ENCODE results near the gene PLXNA2. TPM values are rescaled to one million over a fixed set of nuclear protein-coding genes. Genes with fewer than 3 reads are reported as not detected.

PLXNA2 gene
- total RNA-seq, 2 experiments from 2014 or later = 0.23 TPM; not detected in 1

- no peaks in the 10 kb centered on the region for H4K20me1 ChIP-seq (ENCODE audit: insufficient read depth, low read length)
- no peak overlapping the region for H3K4me2 ChIP-seq (ENCODE audit: low read length)
- BruUV-seq (replicated peaks) = no TSS peak
- ChIA-PET POLR2A (no interaction called here), CTCF (ENCODE audit: unreplicated experiment) (no interaction called here)
- no peaks in the 10 kb centered on the region for H3K36me3 ChIP-seq (ENCODE audit: insufficient read depth, low read length)
- no peaks in the 10 kb centered on the region for H3K4me1 ChIP-seq (ENCODE audit: insufficient read depth, low read length, poor library complexity, severe bottlenecking)
- H3K79me2 ChIP-seq (ENCODE audit: insufficient read depth, low read depth, low read length) = no peaks in the 10 kb centered on the region
- H3K9me2 ChIP-seq (ENCODE audit: insufficient read depth, low read length) = no peaks in the 10 kb centered on the region
- intact Hi-C loops (cut with micrococcal nuclease; ENCODE audit: unreplicated experiment) = no loop called here
- no peak for DNase-seq (ENCODE audit: low spot score)
- H2AFZ ChIP-seq (ENCODE audit: low read length) = no peak overlapping the region
- H3K4me3 ChIP-seq (ENCODE audit: low read depth, low read length, poor library complexity, severe bottlenecking) = no peak overlapping the region
- no peak overlapping the region for H3K27ac ChIP-seq (ENCODE audit: low read depth, low read length, poor library complexity, severe bottlenecking)
- TF ChIP-seq CTCF (conservative IDR thresholded peaks at IDR 0.05; ENCODE audit: low read length) (no peak), EZH2phosphoT487 (IDR thresholded peaks at IDR 0.05; ENCODE audit: borderline replicate concordance, low read depth, low read length) (no peak)
- H3K9me3 ChIP-seq (ENCODE audit: low read length) = no peaks in the 10 kb centered on the region
Measured at GRCh38 chr1:208121813-208122364, 122.3 kb downstream of the PLXNA2 start.

- Histone ChIP-seq H2AFZ (ENCODE audit: low read length) (no peak overlapping the region), H3K27ac (ENCODE audit: low read depth, low read length, poor library complexity, severe bottlenecking) (no peak overlapping the region), H3K9me3 (ENCODE audit: low read length) (no peaks in the 10 kb centered on the region), H3K9me2 (ENCODE audit: insufficient read depth, low read length) (no peaks in the 10 kb centered on the region), H3K4me3 (ENCODE audit: low read depth, low read length, poor library complexity, severe bottlenecking) (no peak overlapping the region), H3K79me2 (ENCODE audit: insufficient read depth, low read depth, low read length) (no peaks in the 10 kb centered on the region), H4K20me1 (ENCODE audit: insufficient read depth, low read length) (no peaks in the 10 kb centered on the region), H3K4me1 (ENCODE audit: insufficient read depth, low read length, poor library complexity, severe bottlenecking) (no peaks in the 10 kb centered on the region), H3K4me2 (ENCODE audit: low read length) (no peak overlapping the region), H3K36me3 (ENCODE audit: insufficient read depth, low read length) (no peaks in the 10 kb centered on the region)
- ChIA-PET CTCF (ENCODE audit: unreplicated experiment) (no interaction called here), POLR2A (no interaction called here)
- no TSS peak for BruUV-seq (replicated peaks)
- no peak for DNase-seq (ENCODE audit: low spot score)
- intact Hi-C loops (cut with micrococcal nuclease; ENCODE audit: unreplicated experiment) = no loop called here
- TF ChIP-seq EZH2phosphoT487 (IDR thresholded peaks at IDR 0.05; ENCODE audit: borderline replicate concordance, low read depth, low read length) (no peak), CTCF (conservative IDR thresholded peaks at IDR 0.05; ENCODE audit: low read length) (no peak)
Measured at GRCh38 chr1:208120431-208120790, 123.8 kb downstream of the PLXNA2 start.

- BruUV-seq (replicated peaks) = no TSS peak
- TF ChIP-seq CTCF (conservative IDR thresholded peaks at IDR 0.05; ENCODE audit: low read length) (no peak), EZH2phosphoT487 (IDR thresholded peaks at IDR 0.05; ENCODE audit: borderline replicate concordance, low read depth, low read length) (no peak)
- DNase-seq (ENCODE audit: low spot score) = no peak
Measured at GRCh38 chr1:208118841-208119606, 125.2 kb downstream of the PLXNA2 start.

More at GRCh38 chr1:208118841-208119606, 125.2 kb downstream of the PLXNA2 start:
- Histone ChIP-seq H3K79me2 (ENCODE audit: insufficient read depth, low read depth, low read length) (no peaks in the 10 kb centered on the region), H3K4me2 (ENCODE audit: low read length) (no peak overlapping the region), H3K9me2 (ENCODE audit: insufficient read depth, low read length) (no peaks in the 10 kb centered on the region), H3K4me1 (ENCODE audit: insufficient read depth, low read length, poor library complexity, severe bottlenecking) (no peaks in the 10 kb centered on the region), H2AFZ (ENCODE audit: low read length) (no peak overlapping the region), H3K4me3 (ENCODE audit: low read depth, low read length, poor library complexity, severe bottlenecking) (no peak overlapping the region), H3K36me3 (ENCODE audit: insufficient read depth, low read length) (no peaks in the 10 kb centered on the region), H4K20me1 (ENCODE audit: insufficient read depth, low read length) (no peaks in the 10 kb centered on the region), H3K9me3 (ENCODE audit: low read length) (no peaks in the 10 kb centered on the region), H3K27ac (ENCODE audit: low read depth, low read length, poor library complexity, severe bottlenecking) (no peak overlapping the region)
- ChIA-PET CTCF (ENCODE audit: unreplicated experiment) (no interaction called here), POLR2A (no interaction called here)
- intact Hi-C loops (cut with micrococcal nuclease; ENCODE audit: unreplicated experiment) = no loop called here

All from OCI-LY7 (cell line).